ENCODE measurements around the gene SHISAL2A. TPM values are rescaled to one million over a fixed set of nuclear protein-coding genes. Genes with fewer than 3 reads are reported as not detected.

Gene SHISAL2A
- total RNA-seq, 2 donors from 2014 or later = not detected

- Histone ChIP-seq H3K36me3 (replicated peaks in 1 of 2; ENCODE audit: insufficient read depth in 1 of 2, low read depth in 2 of 2) (no peaks in the 10 kb centered on the region), H3K27ac (no peak overlapping the region), H3K4me1 (peaks cover 11% of the 10 kb centered on the region), H3K27me3 (no peaks in the 10 kb centered on the region), H3K9me3 (no peaks in the 10 kb centered on the region), H3K4me3 (no peak overlapping the region)
- no peak for TF ChIP-seq CTCF (IDR thresholded peaks at IDR 0.05)
- WGBS, 2 donors = 66 to 67% methylated on average over 8 of the region's 8 CpGs
- intact Hi-C loops (cut with DNase I) = no loop called here
- no peak for ATAC-seq
- DNase-seq = no peak
These were observed 4.2 kb upstream of the SHISAL2A start for GRCh38 chr1:52628614-52629324.

GRCh38 chr1:52629325-52629643, 3.7 kb upstream of the SHISAL2A start:
- DNase-seq (peak in 1 of 4 donors; percentile 13), ATAC-seq (no peak)
- Histone ChIP-seq H3K4me3 (no peak overlapping the region), H3K27me3 (no peaks in the 10 kb centered on the region), H3K9me3 (no peaks in the 10 kb centered on the region), H3K36me3 (replicated peaks in 1 of 2; ENCODE audit: insufficient read depth in 1 of 2, low read depth in 2 of 2) (no peaks in the 10 kb centered on the region), H3K27ac (no peak overlapping the region), H3K4me1 (peaks cover 11% of the 10 kb centered on the region)
- TF ChIP-seq POLR2A (IDR thresholded peaks at IDR 0.05) (no peak), CTCF (IDR thresholded peaks at IDR 0.05) (no peak)
- WGBS, 2 donors = 33 to 46% methylated on average over 1 to 7 of the region's 7 CpGs
- intact Hi-C loops (cut with DNase I) = no loop called here

GRCh38 chr1:52629667-52630066, 3.3 kb upstream of the SHISAL2A start:
- Histone ChIP-seq H3K27ac (no peak overlapping the region), H3K4me1 (peaks cover 11% of the 10 kb centered on the region), H3K4me3 (no peak overlapping the region), H3K9me3 (no peaks in the 10 kb centered on the region), H3K27me3 (no peaks in the 10 kb centered on the region), H3K36me3 (replicated peaks in 1 of 2; ENCODE audit: insufficient read depth in 1 of 2, low read depth in 2 of 2) (no peaks in the 10 kb centered on the region)
- DNase-seq (no peak), ATAC-seq (no peak)
- WGBS, 2 donors = 63 to 69% methylated on average over 2 of the region's 2 CpGs
- TF ChIP-seq CTCF (IDR thresholded peaks at IDR 0.05) = no peak
- intact Hi-C loops (cut with DNase I) = no loop called here

GRCh38 chr1:52631759-52632331, 1.1 kb upstream of the SHISAL2A start:
- H3K4me3 ChIP-seq = no peak overlapping the region

More at GRCh38 chr1:52631759-52632331, 1.1 kb upstream of the SHISAL2A start:
- Histone ChIP-seq H3K4me1 (peaks cover 11% of the 10 kb centered on the region), H3K9me3 (no peaks in the 10 kb centered on the region), H3K36me3 (replicated peaks in 1 of 2; ENCODE audit: insufficient read depth in 1 of 2, low read depth in 2 of 2) (no peaks in the 10 kb centered on the region), H3K27me3 (no peaks in the 10 kb centered on the region), H3K27ac (no peak overlapping the region)
- no peak for TF ChIP-seq POLR2A (IDR thresholded peaks at IDR 0.05)
- no peak for TF ChIP-seq CTCF (IDR thresholded peaks at IDR 0.05)
- DNase-seq (no peak), ATAC-seq (no peak)
- 83 to 85% methylated on average over 3 to 8 of the region's 8 CpGs for WGBS, 2 donors
- intact Hi-C loops (cut with DNase I) = no loop called here
